HG03097 (cell line): ENCODE measurements around the gene PDIA2.
"Not testable (repeated sequence)": the region's sequence is repeated elsewhere in the genome, so short reads cannot be mapped to it uniquely, and the experiment has no call there.

Experiments
- ATAC-seq: cut with Tn5 transposase; IDR thresholded peaks from one replicate; pipeline ENCODE4 v1.9.1; 2021; ENCODE audit not compliant: unreplicated experiment, low FRiP score

Gene PDIA2

DNA sequence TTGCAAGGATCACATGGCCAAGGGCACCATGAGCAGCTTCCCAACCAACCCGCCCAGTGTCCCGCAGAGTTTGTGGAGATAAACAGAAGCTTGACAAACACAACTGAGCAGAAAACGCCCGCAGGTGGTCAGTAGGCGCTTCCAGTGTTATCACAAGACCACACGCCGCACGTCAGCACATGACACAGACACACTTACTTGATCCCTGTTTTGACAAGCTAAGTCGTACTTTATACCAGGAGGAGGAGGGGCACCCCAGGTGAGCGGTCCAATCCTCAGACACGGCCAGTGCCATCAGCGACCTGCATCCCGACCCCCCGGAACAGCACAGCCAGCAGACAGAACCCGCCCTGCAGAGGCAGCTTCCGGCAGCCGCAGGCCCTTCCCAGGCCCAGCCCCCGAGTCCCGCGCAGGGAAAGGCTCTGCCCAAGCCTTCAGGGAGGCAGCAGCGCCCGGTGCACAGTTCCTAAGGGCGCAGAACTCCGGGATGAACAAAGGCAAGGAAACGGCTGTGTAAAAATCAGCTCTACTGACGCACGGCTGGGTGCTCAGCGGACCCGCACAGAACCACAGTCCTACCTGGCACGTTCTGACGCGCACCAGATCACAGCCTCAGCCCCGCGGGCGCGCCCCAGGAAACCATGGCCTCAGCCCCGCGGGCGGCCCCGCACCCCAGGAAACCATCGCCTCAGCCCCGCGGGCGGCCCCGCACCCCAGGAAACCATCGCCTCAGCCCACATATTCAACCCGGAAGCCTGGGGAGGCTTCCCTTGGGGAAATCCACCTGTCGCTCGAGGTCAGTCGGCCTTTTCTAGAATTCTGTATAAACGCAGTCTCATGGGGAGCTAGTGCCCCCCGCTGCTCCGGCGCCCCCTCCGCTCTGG is 41.7 kb downstream of the PDIA2 start:
- ATAC-seq, result peak; percentile 47

- no peak for ATAC-seq
Measured at GRCh38 chr16:325375-326145, 42.6 kb downstream of the PDIA2 start.

DNA sequence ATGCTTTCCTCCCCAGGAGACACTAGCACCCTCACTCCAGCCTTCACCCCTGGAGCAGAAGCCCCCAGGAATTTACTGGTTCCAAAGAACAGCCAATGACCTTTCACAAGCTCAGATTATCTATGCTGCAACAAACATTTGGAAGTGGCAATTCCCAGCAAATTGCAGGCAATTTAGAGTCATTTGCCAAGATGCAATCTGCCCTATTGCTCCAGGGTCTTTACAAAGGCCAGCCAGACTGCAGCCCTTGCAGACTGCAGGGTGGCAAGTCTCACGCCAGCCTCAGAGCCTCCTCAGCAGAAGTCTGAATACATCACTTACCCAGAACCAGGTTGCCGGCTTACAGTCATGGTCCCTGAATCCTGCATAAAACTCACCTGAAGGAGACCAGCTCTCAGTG is 47.8 kb downstream of the PDIA2 start:
- no peak for ATAC-seq

GRCh38 chr16:331181-331814 is 48.3 kb downstream of the PDIA2 start:
- ATAC-seq, result not testable (repeated sequence)

DNA sequence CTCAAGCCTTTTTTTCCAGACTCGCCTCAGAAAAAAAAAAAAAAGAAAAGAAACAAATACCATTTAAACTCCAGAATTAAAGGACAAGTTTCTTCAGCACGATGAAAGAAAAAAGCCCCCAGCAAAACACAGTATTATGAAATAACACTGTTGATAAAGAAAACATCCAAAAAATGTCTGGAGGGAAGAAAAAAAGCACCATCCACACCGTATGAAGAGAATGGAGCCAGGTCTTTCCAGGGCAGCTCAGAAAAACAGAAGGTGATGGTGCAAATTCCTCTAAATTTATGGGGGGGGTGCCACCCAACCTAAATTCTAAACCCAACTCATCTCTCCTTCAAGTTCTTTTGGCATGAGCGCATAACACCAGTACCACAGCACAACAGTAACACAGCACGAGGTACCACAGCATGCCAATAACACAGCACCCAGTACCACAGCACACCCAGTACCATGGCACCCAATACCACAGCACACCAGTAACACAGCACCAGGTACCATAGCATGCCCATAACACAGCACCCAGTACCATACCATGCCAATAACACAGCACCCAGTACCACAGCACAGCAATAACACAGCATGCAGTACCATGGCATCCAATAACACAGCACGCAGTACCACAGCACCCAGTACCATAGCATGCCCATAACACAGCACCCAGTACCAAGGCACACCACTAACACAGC is 50.6 kb downstream of the PDIA2 start:
- ATAC-seq, result no peak

DNA sequence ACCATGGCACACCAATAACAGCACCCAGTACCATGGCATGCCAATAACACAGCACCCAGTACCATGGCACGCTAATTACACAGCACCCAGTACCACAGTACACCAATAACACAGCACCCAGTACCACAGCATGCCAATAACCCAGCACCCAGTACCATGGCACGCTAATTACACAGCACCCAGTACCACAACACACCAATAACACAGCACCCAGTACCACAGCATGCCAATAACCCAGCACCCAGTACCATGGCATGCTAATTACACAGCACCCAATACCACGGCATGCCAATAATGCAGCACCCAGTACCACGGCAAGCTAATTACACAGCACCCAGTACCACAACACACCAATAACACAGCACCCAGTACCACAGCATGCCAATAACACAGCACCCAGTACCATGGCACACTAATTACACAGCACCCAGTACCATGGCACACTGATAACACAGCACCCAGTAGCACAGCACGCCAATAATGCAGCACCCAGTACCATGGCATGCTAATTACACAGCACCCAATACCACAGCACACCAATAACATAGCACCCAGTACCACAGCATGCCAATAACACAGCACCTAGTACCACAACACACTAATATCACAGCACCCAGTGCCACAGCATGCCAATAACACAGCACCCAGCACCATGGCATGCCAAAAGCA is 51.3 kb downstream of the PDIA2 start:
- not testable (repeated sequence) for ATAC-seq

DNA sequence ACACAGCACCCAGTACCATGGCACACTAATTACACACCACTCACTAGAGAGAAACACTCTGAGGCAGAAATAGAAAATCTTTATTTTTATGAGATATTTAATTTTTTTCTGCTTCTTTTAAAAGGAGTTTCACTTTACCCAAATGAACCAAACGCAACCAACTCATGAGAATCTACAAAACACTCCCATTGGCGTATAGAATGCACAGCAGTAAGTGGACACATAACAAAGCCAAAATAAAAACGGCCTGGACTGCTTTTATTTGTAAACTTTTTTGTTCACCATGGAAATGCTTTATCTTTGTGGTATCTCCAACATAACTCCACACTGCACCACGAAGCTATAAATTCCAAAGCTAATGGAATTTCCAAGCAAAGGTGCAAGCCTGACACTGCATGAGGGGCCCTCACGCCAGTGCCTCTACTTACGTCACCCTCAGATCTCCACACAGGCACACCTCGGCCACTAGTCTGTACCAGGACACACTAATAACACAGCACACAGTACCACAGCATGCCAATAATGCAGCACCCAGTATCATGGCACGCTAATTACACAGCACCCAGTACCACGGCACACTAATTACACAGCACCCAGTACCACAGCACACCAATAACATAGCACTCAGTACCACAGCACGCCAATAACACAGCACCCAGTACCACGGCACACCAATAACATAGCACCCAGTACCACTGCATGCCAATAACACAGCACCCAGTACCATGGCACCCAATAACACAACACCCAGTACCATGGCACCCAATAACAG is 52.1 kb downstream of the PDIA2 start:
- ATAC-seq, result not testable (repeated sequence)

- no peak for ATAC-seq
Measured at GRCh38 chr16:336269-336668, 53.3 kb downstream of the PDIA2 start.
